Adrenal gland (tissue), 5 donors: ENCODE data around the gene TMEM175.

ENCODE experiments used
- POLR2A ChIP-seq, 2 donors: fragments of 450-650 bp; IDR thresholded peaks; one replicate each; pipeline ENCODE4 v1.6.1; 2017; ENCODE audit warnings: antibody characterized with exemption in 2 of 2, mild to moderate bottlenecking in 2 of 2, moderate library complexity in 1 of 2
- TF ChIP-seq, protein P1 (sequence below), 6 experiments: fragments of 450-650 bp in 4 of 6; fragments of 200-600 bp in 2 of 6; sonication (generic) in 1 of 6; IDR thresholded peaks; 1 replicate in 5 of 6; 2 replicates in 1 of 6; pipeline versions ENCODE4 v1.5.1 to v1.8.0; 2016 to 2021; ENCODE audit warnings: antibody characterized with exemption in 6 of 6, mild to moderate bottlenecking in 2 of 6, moderate library complexity in 1 of 6
- donor health status: DM: no; HTN: no; CAD: no.

DNA sequence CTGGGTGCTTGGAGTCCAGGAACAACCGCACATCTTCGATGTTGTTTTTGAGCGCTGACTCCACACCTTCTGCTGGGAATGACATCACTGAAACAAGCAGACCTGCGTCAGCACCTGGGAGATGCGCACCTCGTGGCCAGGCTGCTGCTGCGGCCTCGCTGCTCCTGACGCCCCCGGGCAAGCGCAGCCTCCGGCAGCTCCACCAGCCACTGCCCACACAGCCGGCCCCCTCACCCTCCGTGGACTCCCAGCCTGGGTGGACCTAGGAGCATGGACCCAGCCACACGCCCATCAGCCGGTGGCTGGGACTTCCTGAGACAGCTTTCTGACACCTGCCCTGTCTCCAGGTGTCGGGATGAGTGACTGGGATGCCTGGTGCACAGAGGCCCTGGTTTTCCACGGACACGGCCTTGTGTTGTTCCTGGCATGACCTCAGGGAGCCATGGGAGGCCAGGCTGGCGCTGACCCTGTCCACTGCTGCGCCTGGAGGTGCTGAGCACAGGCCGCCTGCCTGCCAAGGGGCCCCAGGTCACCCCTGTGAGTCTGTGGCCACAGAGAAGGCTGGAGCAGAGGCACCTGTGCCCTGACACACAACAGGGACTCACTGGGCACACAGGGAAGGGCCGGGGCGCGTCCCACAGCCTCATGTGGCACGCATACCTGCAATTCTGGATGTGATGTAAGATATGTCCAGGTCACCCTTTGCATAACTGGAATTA lies 48.7 kb upstream of the TMEM175 start:
- TF ChIP-seq, protein P1, sequence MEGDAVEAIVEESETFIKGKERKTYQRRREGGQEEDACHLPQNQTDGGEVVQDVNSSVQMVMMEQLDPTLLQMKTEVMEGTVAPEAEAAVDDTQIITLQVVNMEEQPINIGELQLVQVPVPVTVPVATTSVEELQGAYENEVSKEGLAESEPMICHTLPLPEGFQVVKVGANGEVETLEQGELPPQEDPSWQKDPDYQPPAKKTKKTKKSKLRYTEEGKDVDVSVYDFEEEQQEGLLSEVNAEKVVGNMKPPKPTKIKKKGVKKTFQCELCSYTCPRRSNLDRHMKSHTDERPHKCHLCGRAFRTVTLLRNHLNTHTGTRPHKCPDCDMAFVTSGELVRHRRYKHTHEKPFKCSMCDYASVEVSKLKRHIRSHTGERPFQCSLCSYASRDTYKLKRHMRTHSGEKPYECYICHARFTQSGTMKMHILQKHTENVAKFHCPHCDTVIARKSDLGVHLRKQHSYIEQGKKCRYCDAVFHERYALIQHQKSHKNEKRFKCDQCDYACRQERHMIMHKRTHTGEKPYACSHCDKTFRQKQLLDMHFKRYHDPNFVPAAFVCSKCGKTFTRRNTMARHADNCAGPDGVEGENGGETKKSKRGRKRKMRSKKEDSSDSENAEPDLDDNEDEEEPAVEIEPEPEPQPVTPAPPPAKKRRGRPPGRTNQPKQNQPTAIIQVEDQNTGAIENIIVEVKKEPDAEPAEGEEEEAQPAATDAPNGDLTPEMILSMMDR (IDR thresholded peaks at IDR 0.05) = no peak
- no peak for TF ChIP-seq POLR2A (IDR thresholded peaks at IDR 0.05)
